Ovary (tissue), 3 donors: Measurements from ENCODE around the gene ARHGEF12.

ENCODE experiments used
- CTCF ChIP-seq, 3 donors: fragments of 450-650 bp in 2 of 3; fragments of 200-600 bp in 1 of 3; IDR thresholded peaks; one replicate each; pipeline versions ENCODE4 v1.5.1 to v1.8.0; 2016 to 2022; ENCODE audit warnings: antibody characterized with exemption in 3 of 3, mild to moderate bottlenecking in 1 of 3
- EP300 ChIP-seq: sonication (generic); formaldehyde crosslinking; IDR thresholded peaks from one replicate; pipeline ENCODE4 v1.6.1; 2017; ENCODE audit warnings: antibody characterized with exemption
- POLR2A ChIP-seq: fragments of 450-650 bp; IDR thresholded peaks from one replicate; pipeline ENCODE4 v1.6.1; 2017; ENCODE audit warnings: antibody characterized with exemption, mild to moderate bottlenecking, moderate library complexity
- donor health status: DM: no; HTN: no; CAD: no.

GRCh38 chr11:120308081-120308480, 28.1 kb upstream of the ARHGEF12 start:
- TF ChIP-seq CTCF (IDR thresholded peaks at IDR 0.05) (no peak), POLR2A (no peak), EP300 (no peak)
